Natural killer cell (primary cell): ENCODE results near the gene CEP72. TPM values are rescaled to one million over a fixed set of nuclear protein-coding genes. Genes with fewer than 3 reads are reported as not detected.
"Not testable (repeated sequence)": the region's sequence is repeated elsewhere in the genome, so short reads cannot be mapped to it uniquely, and the experiment has no call there.

Experiments used
- ATAC-seq, 3 donors: fragments of 150-1000 bp in 2 of 3; fragments of 200-7000 bp in 1 of 3; cut with Tn5 transposase; 1 replicate in 1 of 3; 2 replicates in 2 of 3; pipeline ENCODE4 v1.10.0; 2021; ENCODE audit warnings: mild to moderate bottlenecking in 2 of 3, moderate library complexity in 2 of 3
- DNase-seq, 2 donors: peaks; one replicate each; pipeline versions ENCODE4 v3.0.0 to v3.0.0-alpha.2; 2013 to 2021; ENCODE audit warnings: mixed read lengths in 1 of 2
- H3K27ac ChIP-seq: one replicate; pipeline ENCODE4 v1.5.1; 2013; ENCODE audit warnings: mild to moderate bottlenecking, low read length
- H3K27me3 ChIP-seq: one replicate; pipeline ENCODE4 v1.6.1; 2013; ENCODE audit warnings: low read length; ENCODE audit not compliant: control insufficient read depth, insufficient read depth
- H3K36me3 ChIP-seq: one replicate; pipeline ENCODE4 v1.6.1; 2013; ENCODE audit warnings: low read length; ENCODE audit not compliant: control insufficient read depth, insufficient read depth
- H3K4me1 ChIP-seq: one replicate; pipeline ENCODE4 v1.6.1; 2013; ENCODE audit warnings: low read length; ENCODE audit not compliant: control insufficient read depth, insufficient read depth
- H3K4me3 ChIP-seq: one replicate; pipeline ENCODE4 v1.5.1; 2013; ENCODE audit warnings: low read length
- H3K9me3 ChIP-seq: one replicate; pipeline ENCODE4 v1.6.1; 2013; ENCODE audit warnings: low read length; ENCODE audit not compliant: control insufficient read depth, insufficient read depth
- H3K27ac Mint-ChIP-seq, 2 donors: one replicate each; pipeline ENCODE4 v1.8.0; 2022; ENCODE audit warnings: mild to moderate bottlenecking in 2 of 2, mixed read lengths in 2 of 2, moderate library complexity in 1 of 2
- H3K27me3 Mint-ChIP-seq, 2 donors: one replicate each; pipeline ENCODE4 v1.8.0; 2022; ENCODE audit warnings: low read depth in 2 of 2, mixed read lengths in 2 of 2
- H3K36me3 Mint-ChIP-seq: one replicate; pipeline ENCODE4 v1.8.0; 2022; ENCODE audit warnings: mixed read lengths
- H3K4me1 Mint-ChIP-seq, 2 donors: one replicate each; pipeline ENCODE4 v1.8.0; 2022; ENCODE audit warnings: mixed read lengths in 2 of 2
- H3K4me3 Mint-ChIP-seq: one replicate; pipeline ENCODE4 v1.8.0; 2022; ENCODE audit warnings: mild to moderate bottlenecking, moderate library complexity, mixed read lengths
- H3K9me3 Mint-ChIP-seq, 2 donors: one replicate each; pipeline ENCODE4 v1.8.0; 2022; ENCODE audit warnings: mixed read lengths in 2 of 2
- CTCF ChIP-seq: fragments of 200-600 bp; IDR thresholded peaks from one replicate; pipeline ENCODE4 v1.8.0; 2022; ENCODE audit warnings: antibody characterized with exemption
- WGBS: methylation state at CpG from one replicate; pipeline ENCODE4 v1.1.7; 2013; ENCODE audit warnings: missing lambda C conversion rate; ENCODE audit not compliant: insufficient coverage; 5-methylcytosine and 5-hydroxymethylcytosine counted together
- intact Hi-C: fragments of 100-400 bp; cut with micrococcal nuclease; formaldehyde crosslinking; loops from one replicate; pipeline ENCODE4 v1.14.2; 2022
- total RNA-seq, 4 donors: library from RNA; stranded (reverse); fragments of 120-200 nt in 1 of 4; gene quantifications; one replicate each; pipeline versions ENCODE4 v1.2.3 to v1.2.4, GENCODE V29; 2013 to 2022

The CEP72 gene
- total RNA-seq, 3 donors from 2014 or later (not counting 1 experiment from before 2014, with no cell fraction given) = 12.2 to 15.1 (median 12.3) TPM

DNA sequence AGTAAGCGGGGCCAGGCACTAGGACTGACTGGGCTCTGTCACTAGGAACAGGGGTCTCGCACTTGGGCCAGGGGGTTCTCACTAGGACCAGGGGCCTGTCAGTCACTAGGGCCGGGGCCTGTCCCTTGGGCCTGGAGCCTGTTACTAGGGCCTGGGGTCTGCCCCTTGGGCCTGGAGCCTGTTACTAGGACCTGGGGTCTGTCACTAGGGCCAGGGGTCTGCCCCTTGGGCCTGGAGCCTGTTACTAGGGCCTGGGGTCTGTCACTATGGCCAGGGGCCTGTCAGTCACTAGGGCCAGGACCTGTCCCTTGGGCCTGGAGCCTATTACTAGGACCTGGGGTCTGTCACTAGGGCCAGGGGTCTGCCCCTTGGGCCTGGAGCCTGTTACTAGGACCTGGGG is 70.1 kb downstream of the CEP72 start:
- 88% methylated on average over 3 of the region's 3 CpGs for WGBS

GRCh38 chr5:682651-683358 is 70.7 kb downstream of the CEP72 start:
- H3K4me3 ChIP-seq, H3K27me3 Mint-ChIP-seq, H3K4me1 Mint-ChIP-seq, DNase-seq, H3K27me3 ChIP-seq, H3K36me3 Mint-ChIP-seq, H3K4me1 ChIP-seq, H3K4me3 Mint-ChIP-seq, H3K27ac ChIP-seq, H3K9me3 Mint-ChIP-seq, H3K36me3 ChIP-seq, H3K9me3 ChIP-seq, H3K27ac Mint-ChIP-seq, ATAC-seq, intact Hi-C loops: not testable (repeated sequence)
- 88% methylated on average over 17 of the region's 17 CpGs for WGBS

More for the DNA sequence above, 70.1 kb downstream of the CEP72 start:
- H3K36me3 ChIP-seq, H3K36me3 Mint-ChIP-seq, H3K4me3 Mint-ChIP-seq, DNase-seq, ATAC-seq, H3K27ac ChIP-seq, H3K4me3 ChIP-seq, intact Hi-C loops, H3K27me3 ChIP-seq, H3K9me3 ChIP-seq, H3K4me1 ChIP-seq, H3K27ac Mint-ChIP-seq, H3K9me3 Mint-ChIP-seq, H3K4me1 Mint-ChIP-seq, H3K27me3 Mint-ChIP-seq: not testable (repeated sequence)

DNA sequence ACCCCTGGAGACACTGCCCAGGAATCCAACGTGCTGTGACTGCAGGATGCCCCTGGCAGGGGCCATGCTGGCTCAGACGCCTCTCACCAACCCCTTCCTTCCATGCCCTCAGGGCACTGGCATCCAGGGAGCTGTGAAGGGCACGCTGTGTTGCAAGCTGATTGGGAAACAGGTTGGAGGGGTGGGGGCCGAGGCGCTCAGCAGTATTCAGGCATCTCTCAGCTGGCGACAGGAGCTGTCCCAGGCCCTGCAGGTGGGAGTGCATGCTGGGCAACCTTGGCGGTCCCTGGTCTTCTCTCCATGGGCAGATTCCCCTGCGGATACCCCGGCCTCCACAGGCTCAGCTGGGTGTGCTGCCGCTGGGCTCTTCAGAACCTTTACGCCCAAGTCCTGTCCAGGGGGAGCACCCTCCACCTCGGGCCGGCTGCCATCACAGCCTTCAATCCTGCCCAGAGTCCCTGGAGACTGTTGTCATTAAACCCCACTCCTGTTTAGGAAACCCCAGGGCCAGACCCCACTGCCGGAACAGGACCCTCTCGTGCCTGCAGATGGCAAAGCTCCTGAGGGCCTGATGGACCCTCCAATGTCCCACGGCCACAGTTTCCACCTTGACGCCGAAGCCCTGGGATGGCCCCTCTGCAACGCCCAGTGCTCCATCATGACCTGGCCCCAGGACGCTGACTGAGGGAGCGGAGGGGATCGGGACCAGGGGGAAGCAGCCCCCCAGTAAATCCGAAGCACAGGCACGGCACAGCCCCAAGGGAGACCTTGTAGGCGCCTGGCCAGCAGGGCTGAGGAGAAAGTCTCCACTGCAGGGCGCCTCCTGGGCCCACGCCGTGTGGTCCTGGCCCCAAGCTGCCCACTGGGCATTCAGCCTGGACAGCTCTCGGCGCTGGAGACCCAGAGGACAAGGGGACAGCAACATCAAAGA is 71.7 kb downstream of the CEP72 start:
- H3K4me3 ChIP-seq = no peak overlapping the region
- H3K27me3 Mint-ChIP-seq = no peaks in the 10 kb centered on the region
- no peak overlapping the region for H3K27ac Mint-ChIP-seq
- TF ChIP-seq CTCF = no peak
- no peak overlapping the region for H3K27ac ChIP-seq
- no peak for ATAC-seq
- intact Hi-C loops = no loop called here
- H3K9me3 ChIP-seq = no peaks in the 10 kb centered on the region
- H3K4me1 Mint-ChIP-seq = no peaks in the 10 kb centered on the region
- H3K4me1 ChIP-seq = no peaks in the 10 kb centered on the region
- no peak overlapping the region for H3K4me3 Mint-ChIP-seq
- no peaks in the 10 kb centered on the region for H3K27me3 ChIP-seq
- H3K36me3 ChIP-seq = no peaks in the 10 kb centered on the region
- no peak for DNase-seq
- no peaks in the 10 kb centered on the region for H3K36me3 Mint-ChIP-seq
- WGBS = 83% methylated on average over 30 of the region's 30 CpGs
- no peaks in the 10 kb centered on the region for H3K9me3 Mint-ChIP-seq

- Histone ChIP-seq H3K9me3 (no peaks in the 10 kb centered on the region), H3K4me1 (no peaks in the 10 kb centered on the region), H3K4me3 (no peak overlapping the region), H3K36me3 (no peaks in the 10 kb centered on the region), H3K27ac (no peak overlapping the region), H3K27me3 (no peaks in the 10 kb centered on the region)
- no peak for TF ChIP-seq CTCF
- WGBS = 83% methylated on average over 17 of the region's 17 CpGs
- no peaks in the 10 kb centered on the region for H3K27me3 Mint-ChIP-seq
- H3K9me3 Mint-ChIP-seq = no peaks in the 10 kb centered on the region
- H3K27ac Mint-ChIP-seq = no peak overlapping the region
- no peaks in the 10 kb centered on the region for H3K36me3 Mint-ChIP-seq
- no peaks in the 10 kb centered on the region for H3K4me1 Mint-ChIP-seq
- intact Hi-C loops = no loop called here
- DNase-seq = peak in 1 of 2 donors; percentile 3
- no peak overlapping the region for H3K4me3 Mint-ChIP-seq
- no peak for ATAC-seq
Measured at GRCh38 chr5:684751-685216, 72.6 kb downstream of the CEP72 start.
